ENCODE data around the gene LDB2. TPM values are rescaled to one million over a fixed set of nuclear protein-coding genes. Genes with fewer than 3 reads are reported as not detected.

Gene LDB2
- total RNA-seq, 4 donors from 2014 or later: 3.9 to 43.7 (median 7.8) TPM

DNA sequence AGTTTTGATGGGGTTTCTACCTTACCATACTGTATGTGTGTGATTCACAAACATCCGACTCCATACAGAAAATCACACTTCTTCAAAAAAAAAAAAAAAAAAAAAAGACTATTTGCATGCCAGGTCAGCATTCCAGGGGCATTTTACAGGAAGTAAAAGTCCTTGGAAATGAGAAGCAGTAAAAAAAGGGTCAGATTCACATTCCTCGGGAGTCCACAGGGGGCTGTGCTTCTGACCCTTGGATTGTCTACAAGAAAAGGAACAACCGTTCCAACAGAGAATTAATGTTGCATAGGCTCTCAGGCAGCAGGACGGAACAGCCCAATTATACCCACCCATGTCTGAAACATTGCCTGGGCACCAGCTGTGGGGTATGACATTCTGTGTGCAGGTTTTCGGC, 290.3 kb downstream of the LDB2 start:
- H3K27ac ChIP-seq: no peak overlapping the region
- H3K27me3 ChIP-seq: no peaks in the 10 kb centered on the region
- no peaks in the 10 kb centered on the region for H3K4me1 ChIP-seq
- H3K36me3 ChIP-seq: no peaks in the 10 kb centered on the region
- DNase-seq: no peak
- no peak overlapping the region for H3K4me3 ChIP-seq
- no peaks in the 10 kb centered on the region for H3K9me3 ChIP-seq
- TF ChIP-seq POLR2A (IDR thresholded peaks at IDR 0.05): no peak
- TF ChIP-seq, protein P1, sequence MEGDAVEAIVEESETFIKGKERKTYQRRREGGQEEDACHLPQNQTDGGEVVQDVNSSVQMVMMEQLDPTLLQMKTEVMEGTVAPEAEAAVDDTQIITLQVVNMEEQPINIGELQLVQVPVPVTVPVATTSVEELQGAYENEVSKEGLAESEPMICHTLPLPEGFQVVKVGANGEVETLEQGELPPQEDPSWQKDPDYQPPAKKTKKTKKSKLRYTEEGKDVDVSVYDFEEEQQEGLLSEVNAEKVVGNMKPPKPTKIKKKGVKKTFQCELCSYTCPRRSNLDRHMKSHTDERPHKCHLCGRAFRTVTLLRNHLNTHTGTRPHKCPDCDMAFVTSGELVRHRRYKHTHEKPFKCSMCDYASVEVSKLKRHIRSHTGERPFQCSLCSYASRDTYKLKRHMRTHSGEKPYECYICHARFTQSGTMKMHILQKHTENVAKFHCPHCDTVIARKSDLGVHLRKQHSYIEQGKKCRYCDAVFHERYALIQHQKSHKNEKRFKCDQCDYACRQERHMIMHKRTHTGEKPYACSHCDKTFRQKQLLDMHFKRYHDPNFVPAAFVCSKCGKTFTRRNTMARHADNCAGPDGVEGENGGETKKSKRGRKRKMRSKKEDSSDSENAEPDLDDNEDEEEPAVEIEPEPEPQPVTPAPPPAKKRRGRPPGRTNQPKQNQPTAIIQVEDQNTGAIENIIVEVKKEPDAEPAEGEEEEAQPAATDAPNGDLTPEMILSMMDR (IDR thresholded peaks at IDR 0.05): no peak

DNA sequence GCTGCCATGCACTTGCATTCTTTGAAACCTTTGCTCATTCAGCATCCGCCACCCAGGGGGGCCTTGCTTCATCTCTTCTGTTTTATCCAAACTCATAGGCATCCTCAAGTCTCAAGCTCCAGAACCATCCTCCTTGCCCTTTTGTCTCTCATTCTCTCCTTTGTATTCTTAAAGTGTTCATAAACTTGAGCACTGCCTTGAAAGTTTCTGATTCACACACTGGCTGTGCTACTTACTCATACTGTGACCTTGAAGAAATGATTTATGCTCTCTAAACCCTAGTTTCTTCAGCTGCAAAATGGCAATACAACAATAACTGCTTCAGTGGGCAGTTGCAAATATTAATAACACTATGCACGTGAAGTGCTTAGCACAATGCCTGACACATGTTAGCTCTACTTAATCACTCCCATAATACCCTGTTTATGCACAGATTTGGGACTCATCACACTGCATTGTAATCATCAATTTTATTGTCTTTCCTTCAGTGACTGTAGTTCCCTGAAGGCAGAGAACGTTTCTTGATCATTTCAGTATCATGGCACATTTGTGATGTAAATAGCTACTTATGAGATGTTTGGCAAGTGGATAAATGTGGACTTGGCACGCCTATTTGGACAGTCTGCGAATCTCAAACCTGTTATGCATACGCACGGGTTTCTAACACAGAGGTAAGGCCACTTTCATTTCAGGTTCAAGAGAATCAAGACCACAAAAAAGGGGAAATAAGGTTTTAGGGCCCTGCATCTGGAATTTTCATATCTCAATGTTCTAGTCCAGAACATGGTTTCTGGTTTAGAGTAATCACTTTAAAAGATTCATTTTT, 291.0 kb downstream of the LDB2 start:
- Histone ChIP-seq H3K27ac (no peak overlapping the region), H3K27me3 (no peaks in the 10 kb centered on the region), H3K4me3 (no peak overlapping the region), H3K9me3 (no peaks in the 10 kb centered on the region), H3K36me3 (no peaks in the 10 kb centered on the region), H3K4me1 (no peaks in the 10 kb centered on the region)
- TF ChIP-seq, protein P1 (IDR thresholded peaks at IDR 0.05): no peak
- TF ChIP-seq POLR2A (IDR thresholded peaks at IDR 0.05): no peak
- DNase-seq: no peak

DNA sequence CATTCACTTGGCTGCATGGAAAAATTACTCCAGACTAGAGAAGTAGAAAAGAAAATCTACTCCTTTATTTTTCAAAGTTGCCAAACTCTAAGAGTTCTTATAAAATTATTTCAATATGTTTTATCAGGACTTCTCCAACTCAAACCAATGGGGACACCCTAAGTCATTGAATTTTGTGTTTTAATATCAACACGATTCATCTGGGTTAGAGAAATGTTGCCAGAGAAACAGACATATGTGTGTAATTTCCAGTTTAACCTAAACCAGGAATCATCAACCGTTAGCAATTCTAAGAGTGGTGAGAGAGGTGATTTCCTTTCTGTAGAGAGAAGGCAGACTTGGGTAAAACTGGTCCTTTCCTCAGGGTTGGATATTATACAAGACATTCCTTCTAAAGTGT, 291.8 kb downstream of the LDB2 start:
- Histone ChIP-seq H3K36me3 (no peaks in the 10 kb centered on the region), H3K4me3 (no peak overlapping the region), H3K4me1 (no peaks in the 10 kb centered on the region), H3K27me3 (no peaks in the 10 kb centered on the region), H3K9me3 (no peaks in the 10 kb centered on the region), H3K27ac (no peak overlapping the region)
- no peak for DNase-seq
- no peak for TF ChIP-seq POLR2A (IDR thresholded peaks at IDR 0.05)
- TF ChIP-seq, protein P1 (IDR thresholded peaks at IDR 0.05): no peak

DNA sequence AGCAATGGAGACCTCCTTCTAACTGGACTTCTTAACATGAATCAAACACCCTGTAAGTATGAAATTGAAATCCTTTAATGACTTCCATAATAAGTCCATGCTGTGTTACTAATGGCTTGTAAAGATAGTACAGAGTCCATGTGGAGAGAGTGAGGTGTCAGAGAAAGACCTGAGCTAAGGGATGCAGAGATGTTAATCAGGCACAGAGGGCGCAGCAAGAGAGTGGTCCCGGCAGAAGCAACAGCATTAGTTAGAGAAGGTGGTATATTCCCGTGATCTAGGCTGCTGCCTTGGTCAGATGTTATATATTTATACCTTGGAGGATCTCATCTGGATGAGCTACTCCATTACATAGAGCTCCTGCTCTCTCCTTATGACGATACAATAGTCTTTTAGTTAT, 295.3 kb downstream of the LDB2 start:
- Histone ChIP-seq H3K4me1 (no peaks in the 10 kb centered on the region), H3K36me3 (no peaks in the 10 kb centered on the region), H3K27ac (no peak overlapping the region), H3K4me3 (no peak overlapping the region), H3K27me3 (no peaks in the 10 kb centered on the region), H3K9me3 (no peaks in the 10 kb centered on the region)
- no peak for DNase-seq
- TF ChIP-seq, protein P1 (IDR thresholded peaks at IDR 0.05): no peak
- TF ChIP-seq POLR2A (IDR thresholded peaks at IDR 0.05): no peak

DNA sequence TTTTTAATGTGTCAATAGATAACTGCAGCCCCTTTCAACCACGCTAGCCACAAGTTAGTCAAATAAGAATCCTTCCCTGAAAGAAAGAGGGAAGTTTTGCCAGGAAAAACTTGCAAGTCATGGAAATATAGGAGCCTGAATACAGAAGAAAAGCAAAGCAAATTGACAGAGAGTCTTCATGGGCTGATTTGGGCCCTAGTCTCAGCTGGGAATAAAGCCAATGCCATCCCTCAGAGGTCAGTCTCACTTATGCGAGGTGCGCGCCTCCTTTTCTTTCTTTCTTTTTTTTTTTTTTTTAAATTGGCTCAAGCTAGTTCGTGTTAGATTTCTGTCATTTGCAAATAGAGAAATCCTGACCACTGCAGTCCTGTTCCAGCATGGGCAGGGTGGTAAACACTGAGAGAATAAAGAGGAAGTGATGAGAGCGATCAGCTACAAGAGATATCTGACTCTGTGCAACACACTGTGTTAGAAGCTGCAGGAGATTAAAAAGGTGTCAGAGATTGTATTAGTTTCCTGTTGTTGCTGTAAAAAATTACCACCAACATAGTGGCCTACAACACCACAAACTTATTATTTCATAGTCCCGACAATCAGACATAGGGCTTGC, 299.7 kb downstream of the LDB2 start:
- no peaks in the 10 kb centered on the region for H3K36me3 ChIP-seq
- no peak for DNase-seq
- no peaks in the 10 kb centered on the region for H3K9me3 ChIP-seq
- no peaks in the 10 kb centered on the region for H3K27me3 ChIP-seq
- no peaks in the 10 kb centered on the region for H3K4me1 ChIP-seq
- TF ChIP-seq POLR2A (IDR thresholded peaks at IDR 0.05): no peak
- TF ChIP-seq, protein P1 (IDR thresholded peaks at IDR 0.05): no peak
- H3K27ac ChIP-seq: no peak overlapping the region
- no peak overlapping the region for H3K4me3 ChIP-seq
